H9 (cell line): ENCODE results near the gene PAX9. TPM values are rescaled to one million over a fixed set of nuclear protein-coding genes. Genes with fewer than 3 reads are reported as not detected.
A peak's percentile ranks its signal among the peaks of the same experiment; 100 is the strongest.

Experiments
- DNase-seq: peaks from one replicate; pipeline ENCODE4 v3.0.0-alpha.2; 2017
- H2AFZ ChIP-seq: one replicate; pipeline ENCODE4 v1.6.1; 2013; ENCODE audit warnings: mild to moderate bottlenecking, low read length, control low read depth, moderate library complexity
- H2AK5ac ChIP-seq: 2 replicates; pipeline ENCODE4 v1.6.1; 2013; ENCODE audit warnings: low read length, control low read depth, mixed read lengths; ENCODE audit not compliant: insufficient read length
- H2BK120ac ChIP-seq: one replicate; pipeline ENCODE4 v1.6.1; 2013; ENCODE audit warnings: low read depth, mild to moderate bottlenecking, low read length, control low read depth, inconsistent platforms; ENCODE audit not compliant: poor library complexity, severe bottlenecking
- H2BK12ac ChIP-seq: 2 replicates; pipeline ENCODE4 v1.6.1; 2013; ENCODE audit warnings: low read length, control low read depth, mixed read lengths, low read depth; ENCODE audit not compliant: insufficient read length
- H2BK15ac ChIP-seq: 2 replicates; pipeline ENCODE4 v1.6.1; 2013; ENCODE audit warnings: low read depth, low read length, control low read depth
- H2BK20ac ChIP-seq: one replicate; pipeline ENCODE4 v1.6.1; 2013; ENCODE audit warnings: low read depth, mild to moderate bottlenecking, low read length, control low read depth, inconsistent platforms; ENCODE audit not compliant: poor library complexity, severe bottlenecking
- H2BK5ac ChIP-seq: 2 replicates; pipeline ENCODE4 v1.6.1; 2013; ENCODE audit warnings: low read length, control low read depth, mixed read lengths; ENCODE audit not compliant: insufficient read length
- H3K14ac ChIP-seq: 2 replicates; pipeline ENCODE4 v1.6.1; 2013; ENCODE audit warnings: low read length, control low read depth; ENCODE audit not compliant: insufficient read depth
- H3K18ac ChIP-seq: 2 replicates; pipeline ENCODE4 v1.6.1; 2013; ENCODE audit warnings: low read depth, mild to moderate bottlenecking, mixed read lengths, low read length, control low read depth; ENCODE audit not compliant: insufficient read length
- H3K23ac ChIP-seq: 2 replicates; pipeline ENCODE4 v1.6.1; 2013; ENCODE audit warnings: low read length, control low read depth, mixed read lengths, low read depth; ENCODE audit not compliant: insufficient read length
- H3K23me2 ChIP-seq: 2 replicates; pipeline ENCODE4 v1.6.1; 2013; ENCODE audit warnings: low read depth, mild to moderate bottlenecking, mixed read lengths, low read length, control low read depth; ENCODE audit not compliant: insufficient read length, poor library complexity, severe bottlenecking
- H3K27ac ChIP-seq: 2 replicates; pipeline ENCODE4 v1.5.1; 2013; ENCODE audit warnings: low read length, control low read depth, mixed read lengths, low read depth; ENCODE audit not compliant: insufficient read length
- H3K27me3 ChIP-seq: 2 replicates; pipeline ENCODE4 v1.6.1; 2013; ENCODE audit warnings: low read length, control low read depth, inconsistent platforms; ENCODE audit not compliant: insufficient read depth
- H3K4ac ChIP-seq: 2 replicates; pipeline ENCODE4 v1.6.1; 2013; ENCODE audit warnings: low read depth, mild to moderate bottlenecking, control low read depth, inconsistent platforms, low read length, moderate library complexity
- H3K4me1 ChIP-seq: 2 replicates; pipeline ENCODE4 v1.6.1; 2013; ENCODE audit warnings: low read length, control low read depth, inconsistent platforms; ENCODE audit not compliant: insufficient read depth
- H3K4me2 ChIP-seq: 2 replicates; pipeline ENCODE4 v1.6.1; 2013; ENCODE audit warnings: low read length, control low read depth, mixed read lengths; ENCODE audit not compliant: insufficient read length, insufficient read depth
- H3K56ac ChIP-seq: 2 replicates; pipeline ENCODE4 v1.6.1; 2013; ENCODE audit warnings: low read depth, mild to moderate bottlenecking, mixed read lengths, low read length, control low read depth; ENCODE audit not compliant: insufficient read length
- H3K79me1 ChIP-seq: 2 replicates; pipeline ENCODE4 v1.6.1; 2013; ENCODE audit warnings: low read depth, mild to moderate bottlenecking, moderate library complexity, low read length, control low read depth, inconsistent platforms; ENCODE audit not compliant: insufficient read depth, poor library complexity, severe bottlenecking
- H3K79me2 ChIP-seq: 2 replicates; pipeline ENCODE4 v1.6.1; 2013; ENCODE audit warnings: low read length, control low read depth, inconsistent platforms; ENCODE audit not compliant: insufficient read depth
- H3K9ac ChIP-seq: 2 replicates; pipeline ENCODE4 v1.6.1; 2013; ENCODE audit warnings: low read length, control low read depth, mixed read lengths; ENCODE audit not compliant: insufficient read length; ENCODE audit errors: extremely low read depth
- H3K9me3 ChIP-seq: one replicate; pipeline ENCODE4 v1.6.1; 2013; ENCODE audit warnings: low read depth, low read length, inconsistent platforms; ENCODE audit not compliant: control insufficient read depth
- H3T11ph ChIP-seq: one replicate; pipeline ENCODE4 v1.6.1; 2013; ENCODE audit warnings: mild to moderate bottlenecking, low read length, control low read depth, inconsistent platforms
- H4K20me1 ChIP-seq: one replicate; pipeline ENCODE4 v1.6.1; 2013; ENCODE audit not compliant: control insufficient read depth, insufficient read length, insufficient read depth
- H4K5ac ChIP-seq: 2 replicates; pipeline ENCODE4 v1.6.1; 2013; ENCODE audit warnings: low read depth, mild to moderate bottlenecking, mixed read lengths, low read length, control low read depth; ENCODE audit not compliant: insufficient read length
- H4K8ac ChIP-seq: replicated peaks from 2 replicates; pipeline ENCODE4 v1.6.1; 2013; ENCODE audit warnings: low read length, control low read depth, mixed read lengths, low read depth; ENCODE audit not compliant: insufficient read length
- H4K91ac ChIP-seq: 2 replicates; pipeline ENCODE4 v1.6.1; 2013; ENCODE audit warnings: low read depth, mild to moderate bottlenecking, moderate library complexity, mixed read lengths, low read length, control low read depth; ENCODE audit not compliant: insufficient read length
- H3K27ac Mint-ChIP-seq, 3 experiments: 2 replicates in 2 of 3; 3 replicates in 1 of 3; pipeline ENCODE4 v1.8.0; 2020 to 2021; ENCODE audit warnings: mixed read lengths in 3 of 3, mild to moderate bottlenecking in 1 of 3, moderate library complexity in 1 of 3
- H3K27me3 Mint-ChIP-seq: 2 replicates; pipeline ENCODE4 v1.8.0; 2021; ENCODE audit warnings: low read depth, mild to moderate bottlenecking, moderate library complexity, mixed read lengths
- H3K36me3 Mint-ChIP-seq, 3 experiments: 2 replicates in 2 of 3; 3 replicates in 1 of 3; pipeline ENCODE4 v1.8.0; 2020 to 2021; ENCODE audit warnings: low read depth in 3 of 3, mixed read lengths in 3 of 3; ENCODE audit not compliant: insufficient read depth in 1 of 3
- H3K4me1 Mint-ChIP-seq, 2 experiments: 2 replicates each; pipeline ENCODE4 v1.8.0; 2020; ENCODE audit warnings: mixed read lengths in 2 of 2
- H3K4me3 Mint-ChIP-seq, 2 experiments: 2 replicates in 1 of 2; 3 replicates in 1 of 2; pipeline ENCODE4 v1.8.0; 2020 to 2021; ENCODE audit warnings: mild to moderate bottlenecking in 2 of 2, mixed read lengths in 2 of 2, moderate library complexity in 1 of 2
- H3K9me3 Mint-ChIP-seq, 2 experiments: 2 replicates in 1 of 2; 3 replicates in 1 of 2; pipeline ENCODE4 v1.8.0; 2020; ENCODE audit warnings: mild to moderate bottlenecking in 2 of 2, mixed read lengths in 2 of 2, moderate library complexity in 1 of 2
- WGBS: extraction: QIAGEN DNeasy Blood & Tissue Kit; methylation state at CpG from one replicate; pipeline ENCODE4 v1.1.7; 2013; ENCODE audit warnings: missing lambda C conversion rate, low lambda C conversion rate, mixed read lengths; ENCODE audit not compliant: insufficient read length; ENCODE audit errors: extremely low coverage; 5-methylcytosine and 5-hydroxymethylcytosine counted together
- total RNA-seq: library from RNA; stranded (reverse); gene quantifications from 2 replicates; pipeline ENCODE4 v1.2.1, GENCODE V29; 2021
- TF ChIP-seq, protein P1 (sequence below): fragments of 200-600 bp; sonication (generic); conservative IDR thresholded peaks from 3 replicates; pipeline ENCODE4 v1.8.0; 2021; ENCODE audit warnings: antibody characterized with exemption, mild to moderate bottlenecking

PAX9 gene
- total RNA-seq, 1 experiment from 2014 or later: not detected

DNA sequence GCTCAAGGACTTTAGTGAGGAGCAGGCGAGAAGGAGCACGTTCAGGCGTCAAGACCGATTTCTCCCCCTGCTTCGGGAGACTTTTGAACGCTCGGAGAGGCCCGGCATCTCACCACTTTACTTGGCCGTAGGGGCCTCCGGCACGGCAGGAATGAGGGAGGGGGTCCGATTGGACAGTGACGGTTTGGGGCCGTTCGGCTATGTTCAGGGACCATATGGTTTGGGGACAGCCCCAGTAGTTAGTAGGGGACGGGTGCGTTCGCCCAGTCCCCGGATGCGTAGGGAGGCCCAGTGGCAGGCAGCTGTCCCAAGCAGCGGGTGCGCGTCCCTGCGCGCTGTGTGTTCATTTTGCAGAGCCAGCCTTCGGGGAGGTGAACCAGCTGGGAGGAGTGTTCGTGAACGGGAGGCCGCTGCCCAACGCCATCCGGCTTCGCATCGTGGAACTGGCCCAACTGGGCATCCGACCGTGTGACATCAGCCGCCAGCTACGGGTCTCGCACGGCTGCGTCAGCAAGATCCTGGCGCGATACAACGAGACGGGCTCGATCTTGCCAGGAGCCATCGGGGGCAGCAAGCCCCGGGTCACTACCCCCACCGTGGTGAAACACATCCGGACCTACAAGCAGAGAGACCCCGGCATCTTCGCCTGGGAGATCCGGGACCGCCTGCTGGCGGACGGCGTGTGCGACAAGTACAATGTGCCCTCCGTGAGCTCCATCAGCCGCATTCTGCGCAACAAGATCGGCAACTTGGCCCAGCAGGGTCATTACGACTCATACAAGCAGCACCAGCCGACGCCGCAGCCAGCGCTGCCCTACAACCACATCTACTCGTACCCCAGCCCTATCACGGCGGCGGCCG, 1.1 kb downstream of the PAX9 start:
- H3K4me1 Mint-ChIP-seq: peaks cover 32 to 50% of the 10 kb centered on the region in 2 experiments
- Histone ChIP-seq H2BK12ac (no peak overlapping the region), H2BK5ac (no peak overlapping the region), H3K9me3 (no peaks in the 10 kb centered on the region), H4K20me1 (no peaks in the 10 kb centered on the region), H3K27ac (no peak overlapping the region), H3K27me3 (peaks cover 92% of the 10 kb centered on the region), H2BK15ac (no peak overlapping the region), H4K8ac (no peak overlapping the region), H3K23me2 (peaks cover 11% of the 10 kb centered on the region), H4K91ac (no peak overlapping the region), H3K23ac (no peak overlapping the region), H3K9ac (no peak overlapping the region), H3K4me1 (no peaks in the 10 kb centered on the region), H4K5ac (no peak overlapping the region), H3K18ac (no peak overlapping the region), H3K4me2 (peak overlapping the region; percentile 55), H2AFZ (no peak overlapping the region), H3K79me1 (no peaks in the 10 kb centered on the region), H2BK20ac (no peak overlapping the region), H3K56ac (no peak overlapping the region), H2BK120ac (no peak overlapping the region), H3K14ac (no peak overlapping the region; the same call in 1 of the 2 replicates), H2AK5ac (no peak overlapping the region), H3T11ph (no peak overlapping the region), H3K79me2 (no peaks in the 10 kb centered on the region), H3K4ac (no peak overlapping the region)
- TF ChIP-seq, protein P1, sequence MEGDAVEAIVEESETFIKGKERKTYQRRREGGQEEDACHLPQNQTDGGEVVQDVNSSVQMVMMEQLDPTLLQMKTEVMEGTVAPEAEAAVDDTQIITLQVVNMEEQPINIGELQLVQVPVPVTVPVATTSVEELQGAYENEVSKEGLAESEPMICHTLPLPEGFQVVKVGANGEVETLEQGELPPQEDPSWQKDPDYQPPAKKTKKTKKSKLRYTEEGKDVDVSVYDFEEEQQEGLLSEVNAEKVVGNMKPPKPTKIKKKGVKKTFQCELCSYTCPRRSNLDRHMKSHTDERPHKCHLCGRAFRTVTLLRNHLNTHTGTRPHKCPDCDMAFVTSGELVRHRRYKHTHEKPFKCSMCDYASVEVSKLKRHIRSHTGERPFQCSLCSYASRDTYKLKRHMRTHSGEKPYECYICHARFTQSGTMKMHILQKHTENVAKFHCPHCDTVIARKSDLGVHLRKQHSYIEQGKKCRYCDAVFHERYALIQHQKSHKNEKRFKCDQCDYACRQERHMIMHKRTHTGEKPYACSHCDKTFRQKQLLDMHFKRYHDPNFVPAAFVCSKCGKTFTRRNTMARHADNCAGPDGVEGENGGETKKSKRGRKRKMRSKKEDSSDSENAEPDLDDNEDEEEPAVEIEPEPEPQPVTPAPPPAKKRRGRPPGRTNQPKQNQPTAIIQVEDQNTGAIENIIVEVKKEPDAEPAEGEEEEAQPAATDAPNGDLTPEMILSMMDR: peak; percentile 26; the same call in 2 of the 3 replicates
- WGBS: no CpG with 5 or more reads among the region's 71 CpGs
- peaks cover 2 to 15% of the 10 kb centered on the region in 2 experiments; a peak in 4 of 5 replicates for H3K9me3 Mint-ChIP-seq
- H3K36me3 Mint-ChIP-seq: no peaks in the 10 kb centered on the region; a peak in 1 of 7 replicates
- no peak overlapping the region; a peak in 1 of 7 replicates for H3K27ac Mint-ChIP-seq
- peaks cover 100% of the 10 kb centered on the region for H3K27me3 Mint-ChIP-seq
- peak; percentile 59 for DNase-seq
- H3K4me3 Mint-ChIP-seq: peak overlapping the region; percentile 65 to 78
